GM13976 (cell line): ENCODE data around the gene PFKFB3.
"Not testable (repeated sequence)": the region's sequence is repeated elsewhere in the genome, so short reads cannot be mapped to it uniquely, and the experiment has no call there.

ENCODE experiments used
- DNase-seq: peaks from one replicate; pipeline ENCODE4 v3.0.0; 2012; ENCODE audit warnings: low spot score
- in situ Hi-C: fragments of 300-500 bp; cut with MboI; formaldehyde crosslinking; loops from one replicate; pipeline ENCODE4 v1.12.0; 2022; ENCODE audit warnings: low sequenced_read_pairs, mixed read lengths, inconsistent platforms; ENCODE audit not compliant: unreplicated experiment
- TF ChIP-seq, protein P1 (sequence below): IDR thresholded peaks from 2 replicates; pipeline ENCODE4 v1.5.1; 2012; ENCODE audit warnings: borderline replicate concordance, mild to moderate bottlenecking; ENCODE audit not compliant: insufficient read depth; ENCODE audit errors: extremely low read depth, missing control alignments, control extremely low read depth

Gene PFKFB3

GRCh38 chr10:6239213-6239991, 36.7 kb downstream of the PFKFB3 start:
- TF ChIP-seq, protein P1, sequence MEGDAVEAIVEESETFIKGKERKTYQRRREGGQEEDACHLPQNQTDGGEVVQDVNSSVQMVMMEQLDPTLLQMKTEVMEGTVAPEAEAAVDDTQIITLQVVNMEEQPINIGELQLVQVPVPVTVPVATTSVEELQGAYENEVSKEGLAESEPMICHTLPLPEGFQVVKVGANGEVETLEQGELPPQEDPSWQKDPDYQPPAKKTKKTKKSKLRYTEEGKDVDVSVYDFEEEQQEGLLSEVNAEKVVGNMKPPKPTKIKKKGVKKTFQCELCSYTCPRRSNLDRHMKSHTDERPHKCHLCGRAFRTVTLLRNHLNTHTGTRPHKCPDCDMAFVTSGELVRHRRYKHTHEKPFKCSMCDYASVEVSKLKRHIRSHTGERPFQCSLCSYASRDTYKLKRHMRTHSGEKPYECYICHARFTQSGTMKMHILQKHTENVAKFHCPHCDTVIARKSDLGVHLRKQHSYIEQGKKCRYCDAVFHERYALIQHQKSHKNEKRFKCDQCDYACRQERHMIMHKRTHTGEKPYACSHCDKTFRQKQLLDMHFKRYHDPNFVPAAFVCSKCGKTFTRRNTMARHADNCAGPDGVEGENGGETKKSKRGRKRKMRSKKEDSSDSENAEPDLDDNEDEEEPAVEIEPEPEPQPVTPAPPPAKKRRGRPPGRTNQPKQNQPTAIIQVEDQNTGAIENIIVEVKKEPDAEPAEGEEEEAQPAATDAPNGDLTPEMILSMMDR: no peak
- DNase-seq: peak; percentile 36
- in situ Hi-C loops: no loop called here

DNA sequence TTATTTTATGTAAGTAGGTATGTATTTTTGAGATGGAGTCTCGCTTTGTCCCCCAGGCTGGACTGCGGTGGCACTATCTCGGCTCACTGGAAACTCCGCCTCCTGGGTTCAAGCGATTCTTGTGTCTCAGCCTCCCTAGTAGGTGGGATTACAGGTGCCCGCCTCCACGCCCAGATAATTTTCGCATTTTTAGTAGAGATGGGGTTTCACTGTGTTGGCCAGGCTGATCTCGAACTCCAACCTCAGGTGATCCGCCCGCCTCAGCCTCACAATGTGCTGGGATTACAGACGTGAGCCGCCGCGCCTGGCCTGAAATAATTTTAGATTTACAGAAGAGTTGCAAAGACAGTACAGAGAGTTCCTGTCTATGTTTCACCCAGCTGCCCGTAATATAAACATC, 37.5 kb downstream of the PFKFB3 start:
- TF ChIP-seq, protein P1: no peak
- in situ Hi-C loops: no loop called here
- no peak for DNase-seq

GRCh38 chr10:6242089-6242488, 39.4 kb downstream of the PFKFB3 start:
- DNase-seq: no peak
- in situ Hi-C loops: no loop called here
- TF ChIP-seq, protein P1: no peak

DNA sequence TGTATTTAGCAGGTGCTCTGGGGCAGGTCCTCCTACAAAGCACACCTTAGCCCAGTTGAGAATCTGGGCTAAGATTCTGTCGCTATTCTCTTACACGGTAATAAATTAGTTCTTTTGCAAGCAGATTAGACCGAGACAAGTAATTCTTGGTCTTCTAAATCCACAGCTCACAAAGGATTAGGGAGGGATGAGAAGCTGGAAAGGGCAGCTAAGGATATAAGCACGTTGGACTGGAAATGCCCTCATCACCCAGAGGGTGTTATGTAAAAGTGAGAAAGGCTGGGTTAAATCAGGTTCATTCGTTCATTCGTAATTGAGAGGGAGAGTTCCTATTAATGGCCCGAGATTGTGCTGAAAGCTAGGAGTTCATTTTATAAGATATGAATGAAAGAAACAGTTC, 41.8 kb downstream of the PFKFB3 start:
- in situ Hi-C loops: no loop called here
- TF ChIP-seq, protein P1: no peak
- DNase-seq: no peak

DNA sequence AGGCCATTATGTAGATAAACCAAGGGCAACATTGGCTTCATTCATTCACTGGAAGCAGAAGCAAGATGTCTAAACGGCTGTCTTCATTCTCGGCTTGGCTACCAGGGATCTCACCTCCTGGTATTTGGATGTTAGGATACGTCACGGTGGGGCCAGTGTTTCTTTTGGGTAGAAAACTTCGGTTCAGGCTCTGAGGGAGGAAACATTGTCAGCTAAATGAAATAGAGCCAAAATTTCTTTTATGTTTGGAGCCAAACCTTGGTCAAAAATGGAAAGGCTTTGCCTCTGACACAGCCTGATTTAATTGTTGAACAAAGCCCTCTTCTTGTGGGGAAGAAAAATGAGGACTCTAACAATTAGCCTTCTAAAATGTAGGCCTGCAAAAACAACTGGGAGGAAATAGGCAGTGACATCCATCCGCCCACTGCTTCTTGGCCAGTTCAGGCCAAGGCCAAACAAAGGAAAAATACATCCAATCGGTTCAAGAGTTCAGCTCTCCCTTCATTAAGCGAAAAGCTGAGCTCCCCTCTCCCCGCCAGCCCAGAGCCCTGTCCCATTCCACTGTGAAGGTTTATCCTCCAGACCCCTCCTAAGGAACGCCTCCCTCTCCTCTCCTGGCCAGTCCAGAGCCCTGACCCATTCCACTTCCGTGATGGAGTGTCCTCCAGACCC, 44.4 kb downstream of the PFKFB3 start:
- DNase-seq: no peak
- in situ Hi-C loops: no loop called here
- TF ChIP-seq, protein P1: no peak

DNA sequence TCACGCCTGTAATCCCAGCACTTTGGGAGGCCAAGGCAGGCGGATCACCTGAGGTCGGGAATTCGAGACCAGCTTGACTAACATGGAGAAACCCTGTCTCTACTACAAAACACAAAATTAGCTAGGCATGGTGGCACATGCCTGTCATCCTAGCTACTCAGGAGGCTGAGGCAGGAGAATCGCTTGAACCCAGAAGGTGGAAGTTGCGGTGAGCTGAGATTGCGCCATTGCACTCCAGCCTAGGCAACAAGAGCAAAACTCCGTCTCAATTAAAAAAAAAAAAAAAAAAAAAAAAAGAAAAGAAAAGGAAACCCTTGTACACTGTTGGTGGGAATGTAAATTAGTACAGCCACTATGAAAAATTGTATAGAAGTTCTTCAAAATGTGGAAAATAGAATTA, 46.2 kb downstream of the PFKFB3 start:
- DNase-seq, in situ Hi-C loops: not testable (repeated sequence)

DNA sequence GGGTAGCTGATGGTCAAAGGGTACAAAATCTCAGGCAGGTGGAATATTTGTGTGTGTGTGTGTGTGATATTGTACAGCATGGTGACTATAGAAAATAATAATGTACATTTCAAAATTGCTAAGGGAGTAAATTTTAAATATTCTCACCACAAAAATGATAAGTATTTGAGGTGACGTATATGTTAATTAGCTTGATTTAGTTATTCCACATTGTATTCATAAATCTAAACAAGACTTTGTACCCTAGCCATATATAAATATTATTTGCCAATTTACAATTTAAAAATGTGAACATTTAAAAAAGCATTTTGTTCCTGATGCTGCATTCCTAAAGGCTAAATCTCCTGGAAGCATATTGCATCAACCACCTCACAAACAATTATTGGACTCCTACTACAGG, 47.0 kb downstream of the PFKFB3 start:
- DNase-seq: no peak
- TF ChIP-seq, protein P1: no peak
- in situ Hi-C loops: no loop called here
